ENCODE data around the gene CRIP1.
A peak's percentile ranks its signal among the peaks of the same experiment; 100 is the strongest.

Gene CRIP1

DNA sequence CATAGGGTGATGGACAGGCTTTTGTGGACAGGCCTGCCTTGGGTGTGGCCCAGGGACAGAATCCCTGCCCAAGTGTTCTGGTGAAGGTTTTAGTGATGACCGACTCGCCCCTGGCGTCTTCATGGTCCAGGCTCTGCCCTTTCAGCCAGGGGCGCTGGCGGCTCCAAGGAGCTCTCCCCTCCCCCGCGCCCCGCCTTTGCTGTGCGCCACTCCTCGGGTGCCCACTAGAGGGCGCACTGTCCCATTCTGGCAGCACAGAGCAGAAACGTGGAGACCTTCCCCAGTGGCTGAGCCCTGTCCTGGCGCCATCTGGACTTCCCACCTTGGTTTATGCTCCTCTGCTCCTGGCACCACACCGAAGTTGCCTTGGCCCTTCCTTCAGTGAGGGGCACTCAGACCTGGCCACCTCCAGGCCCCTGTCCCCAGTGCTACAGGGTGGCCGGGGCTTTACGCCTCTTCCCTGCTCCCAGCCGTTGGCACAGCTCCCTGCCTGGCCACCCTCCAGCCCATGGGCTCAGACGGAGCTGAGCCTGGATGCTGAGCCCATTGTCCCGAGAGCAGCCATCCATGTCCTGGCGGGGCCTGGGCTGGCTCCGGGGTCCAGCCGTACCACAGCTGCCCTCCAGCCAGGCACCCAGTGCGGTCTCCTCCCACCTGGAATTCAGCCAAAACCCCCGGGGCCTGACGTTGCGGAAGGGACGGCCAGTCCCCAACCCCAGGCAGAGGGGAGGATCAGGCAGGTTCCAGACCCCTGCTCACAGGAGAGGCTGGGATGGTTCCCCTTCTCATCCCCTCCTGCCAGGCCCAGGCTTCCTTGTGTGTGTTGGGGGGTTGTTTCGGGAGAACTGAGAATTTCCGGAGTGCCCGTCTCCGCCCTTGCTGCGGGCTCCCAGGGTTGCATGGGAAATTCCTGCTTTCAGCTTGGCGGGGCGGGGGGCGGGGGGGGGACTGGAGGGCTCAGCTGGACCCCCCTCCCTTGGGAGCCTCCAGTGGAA is 5.6 kb upstream of the CRIP1 start:
- DNase-seq: peak; percentile 90

DNA sequence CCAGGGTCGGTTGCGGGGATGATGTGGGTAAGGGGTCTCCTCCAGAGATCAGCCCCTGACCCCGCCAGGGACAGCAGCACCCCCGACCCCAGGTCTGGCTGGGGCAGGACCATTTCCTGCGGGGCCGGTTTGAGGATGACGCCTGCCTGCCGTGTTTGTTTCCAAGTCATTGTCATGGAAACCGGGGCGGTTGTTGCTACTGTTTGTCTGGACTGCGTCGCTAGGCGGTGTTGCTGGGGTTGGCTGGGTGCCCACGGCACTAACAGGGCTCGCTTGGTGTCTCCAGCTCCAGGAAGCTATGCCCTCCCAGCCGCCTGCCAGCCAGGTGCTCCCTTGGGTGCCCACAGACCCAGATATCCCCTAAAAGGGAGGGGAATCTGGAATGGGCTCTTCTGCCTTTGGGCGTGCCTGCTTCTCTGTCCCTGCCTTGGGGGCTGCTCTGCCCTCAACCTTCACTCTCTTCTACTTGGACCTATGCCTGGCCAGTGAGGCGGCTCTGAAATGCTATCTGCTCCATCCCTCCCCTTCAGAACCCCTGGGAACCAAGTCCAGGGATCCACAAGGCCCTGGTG is 4.7 kb upstream of the CRIP1 start:
- peak; percentile 98 for DNase-seq

DNA sequence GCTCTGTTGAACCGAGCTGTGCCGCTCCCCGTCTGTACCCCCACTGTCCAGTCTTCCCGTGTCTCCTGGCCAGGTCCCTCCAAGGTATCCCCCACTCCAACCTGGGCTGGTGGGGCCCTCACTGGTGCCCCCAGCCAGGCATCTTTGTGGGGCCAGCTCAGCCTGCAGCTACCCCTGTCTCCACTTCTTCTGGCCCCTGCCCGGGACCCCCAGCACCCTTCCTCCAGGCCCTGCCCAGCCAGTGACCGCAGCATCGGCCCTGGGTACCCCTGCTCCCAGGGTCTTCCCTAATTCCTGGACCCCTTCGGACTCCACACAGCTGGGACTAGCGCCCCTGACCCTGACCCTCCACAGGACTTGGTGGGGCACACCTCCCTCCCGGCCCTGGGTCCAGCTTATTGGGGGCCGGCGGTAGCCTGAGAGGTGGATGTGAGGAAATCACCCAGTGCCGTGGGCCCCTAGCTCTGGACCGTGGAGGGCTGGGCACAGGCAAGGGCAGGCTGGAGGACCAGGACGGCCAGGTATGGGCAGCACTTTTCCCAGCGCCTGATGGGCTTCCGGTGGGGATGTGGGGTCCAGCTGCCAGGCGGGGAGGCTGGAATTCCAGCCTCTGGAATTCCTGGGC is 4.1 kb upstream of the CRIP1 start:
- DNase-seq: no peak

DNA sequence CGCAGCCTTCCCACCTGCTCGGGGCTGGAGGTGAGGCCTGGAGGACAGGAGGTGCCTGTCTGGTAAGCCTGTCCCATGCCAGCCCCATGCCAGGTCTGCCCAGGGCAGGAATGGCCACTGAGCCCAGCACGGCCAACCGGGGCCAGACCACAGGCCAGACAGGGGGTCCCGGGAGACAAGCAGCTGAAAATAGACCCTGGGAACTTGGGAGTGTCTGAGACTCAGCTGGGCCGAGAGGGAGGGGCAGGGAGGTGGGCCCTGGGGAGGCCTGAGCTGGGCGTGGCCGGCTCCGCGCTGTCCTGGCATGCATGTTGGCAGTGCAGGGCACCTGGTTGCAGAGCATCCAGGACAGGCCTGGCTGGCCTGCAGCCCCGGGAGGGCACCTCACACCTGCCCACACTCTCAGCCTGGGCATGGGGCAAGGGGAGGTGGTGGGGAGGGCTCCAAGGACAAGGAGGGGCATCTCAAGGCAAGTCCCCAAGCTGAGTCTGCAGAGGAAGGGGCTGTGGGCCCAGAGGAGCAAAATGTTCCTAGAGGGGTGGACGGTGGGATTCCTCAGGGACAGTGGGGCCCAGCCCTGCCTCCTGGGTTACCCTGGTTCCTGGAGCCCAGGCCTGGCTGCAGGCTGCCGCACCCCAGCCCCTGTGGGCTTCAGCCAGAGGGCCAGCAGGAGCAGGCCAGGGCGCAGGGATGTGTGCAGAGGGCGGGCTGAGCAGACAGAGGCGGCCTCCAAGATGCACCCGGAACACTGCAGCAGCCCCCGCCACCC is 3.2 kb upstream of the CRIP1 start:
- no peak for DNase-seq

DNA sequence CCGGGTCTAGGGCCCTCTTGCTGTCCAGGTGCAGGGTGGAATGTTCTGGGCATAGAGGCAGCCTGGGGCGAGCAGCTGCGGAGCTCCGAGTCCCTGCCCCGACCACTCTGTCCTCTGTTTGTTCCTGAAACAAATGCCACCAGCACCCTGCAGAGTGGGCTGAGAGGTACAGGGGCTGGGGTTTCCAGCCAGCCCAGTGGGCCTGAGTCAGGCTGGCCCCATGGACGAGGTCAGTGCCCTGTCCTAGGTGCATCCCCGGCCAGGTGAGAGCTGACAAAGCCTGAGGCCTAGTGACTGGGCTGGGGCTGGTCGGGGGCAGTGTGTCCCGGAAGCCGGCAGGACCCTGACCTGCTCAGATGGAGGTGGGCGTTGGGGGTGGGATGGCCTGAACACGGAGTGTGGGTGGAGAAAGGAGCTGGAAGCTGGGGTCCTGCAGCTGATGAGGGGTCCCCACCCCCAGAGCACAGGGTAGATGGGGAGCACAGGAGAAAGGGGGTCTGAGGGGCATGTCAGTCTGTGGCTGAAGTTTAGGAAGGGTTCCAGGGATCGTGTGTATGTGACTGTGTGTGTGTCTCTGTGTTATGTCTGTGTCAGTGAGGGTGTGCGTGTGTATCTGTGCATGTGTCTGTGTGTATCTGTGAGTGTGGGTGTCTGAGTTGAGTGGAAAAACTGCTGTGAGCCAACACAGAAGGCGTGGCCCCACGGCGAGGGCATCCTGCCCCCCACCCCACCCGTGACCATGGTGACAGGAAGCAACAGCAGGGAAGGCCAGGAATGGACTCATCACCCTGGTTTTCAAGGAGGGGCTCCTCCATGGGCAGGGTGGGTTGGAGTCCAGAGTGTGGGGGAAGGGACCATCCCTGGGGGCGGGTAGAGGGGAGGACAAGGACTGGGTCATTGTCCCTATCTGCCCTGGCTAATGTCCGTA is 2.4 kb upstream of the CRIP1 start:
- DNase-seq: peak; percentile 34

DNA sequence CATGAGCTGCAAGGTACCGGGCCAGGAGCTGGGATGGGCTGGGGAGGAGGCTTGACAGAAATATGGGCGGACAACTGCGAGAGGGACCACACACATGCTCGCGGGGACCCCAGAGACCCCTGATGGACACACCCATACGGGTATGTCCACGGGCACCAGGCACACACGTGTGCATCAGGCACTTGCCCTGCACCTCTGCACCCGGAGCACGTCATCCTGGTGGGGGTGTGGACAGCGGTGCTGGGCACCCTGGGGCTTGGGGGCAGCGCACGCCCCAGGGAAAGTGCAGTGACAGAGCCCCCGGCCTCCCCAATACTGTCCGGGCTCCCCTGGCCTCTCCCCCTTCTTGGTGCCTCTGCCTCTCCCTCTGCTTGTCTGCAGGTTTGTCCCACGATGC is 1.7 kb upstream of the CRIP1 start:
- no peak for DNase-seq

DNA sequence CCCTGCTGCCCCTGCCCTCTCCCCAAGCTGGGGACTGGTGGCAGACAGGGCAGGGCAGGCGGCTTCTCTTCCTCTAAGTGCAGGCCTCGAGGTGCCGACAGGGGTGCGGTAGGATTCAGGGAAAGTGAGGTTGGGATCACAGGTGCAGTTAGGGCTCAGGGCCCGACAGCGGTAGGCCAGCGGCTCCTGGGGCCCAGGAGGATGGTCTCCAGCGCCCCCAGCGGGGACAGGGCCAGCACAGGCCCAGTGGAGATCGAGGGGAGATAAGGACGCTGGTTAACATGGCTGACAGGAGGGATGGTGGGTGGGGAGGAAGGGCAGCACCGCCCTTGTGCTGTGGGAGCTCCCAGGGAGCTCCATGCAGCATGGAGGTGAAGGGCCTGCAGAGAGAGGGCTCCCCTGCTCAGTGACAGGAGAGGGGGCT is 935 bp upstream of the CRIP1 start:
- DNase-seq: peak; percentile 45

DNA sequence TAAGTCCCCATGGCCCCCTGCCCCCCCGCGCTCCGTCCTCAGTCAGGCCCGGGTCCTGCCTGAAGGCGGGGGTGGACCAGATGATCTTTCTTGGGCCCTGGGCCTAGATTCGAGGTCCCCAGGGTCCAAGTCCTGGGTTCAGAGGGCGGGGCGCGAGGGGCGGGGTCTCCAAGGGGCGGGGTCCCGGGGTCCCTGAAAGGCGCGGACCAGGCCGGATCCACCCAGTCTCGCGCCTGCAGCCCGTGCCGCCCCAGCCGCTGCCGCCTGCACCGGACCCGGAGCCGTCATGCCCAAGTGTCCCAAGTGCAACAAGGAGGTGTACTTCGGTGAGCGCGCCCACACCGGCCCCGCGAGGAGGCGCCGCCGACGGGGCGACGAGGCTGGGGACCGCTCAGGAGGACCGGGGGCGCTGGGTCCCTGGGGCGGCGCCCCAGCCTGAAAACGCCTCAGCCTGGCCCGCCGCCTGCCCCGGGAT is 325 bp downstream of the CRIP1 start:
- no peak for DNase-seq

DNA sequence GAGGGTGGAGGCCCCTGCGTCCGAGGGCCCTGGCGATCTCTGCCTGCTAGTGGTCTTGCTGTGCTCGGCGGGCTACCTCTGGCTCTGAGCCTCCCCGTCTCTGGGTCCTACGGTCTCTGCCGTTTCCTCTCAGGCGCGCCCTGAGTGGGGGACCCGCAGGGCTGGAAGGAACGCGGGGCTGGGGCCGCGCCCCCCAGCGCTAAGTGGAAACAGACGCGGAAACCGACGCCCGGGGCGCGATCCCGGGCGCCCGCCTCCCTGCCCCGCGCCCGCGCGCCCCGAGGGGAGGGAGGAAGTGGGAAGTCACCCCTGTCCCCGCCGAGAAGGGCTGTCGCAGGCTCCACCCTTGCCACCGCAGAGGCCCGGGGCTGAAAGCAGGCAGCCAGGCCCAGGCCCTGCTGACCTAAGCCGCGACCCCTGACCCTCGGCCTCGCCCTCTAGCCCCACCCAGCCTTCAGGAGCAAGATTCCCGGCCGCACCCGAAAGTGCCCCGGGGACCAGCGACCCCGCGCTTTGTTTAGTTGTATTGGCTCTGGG is 831 bp downstream of the CRIP1 start:
- no peak for DNase-seq

DNA sequence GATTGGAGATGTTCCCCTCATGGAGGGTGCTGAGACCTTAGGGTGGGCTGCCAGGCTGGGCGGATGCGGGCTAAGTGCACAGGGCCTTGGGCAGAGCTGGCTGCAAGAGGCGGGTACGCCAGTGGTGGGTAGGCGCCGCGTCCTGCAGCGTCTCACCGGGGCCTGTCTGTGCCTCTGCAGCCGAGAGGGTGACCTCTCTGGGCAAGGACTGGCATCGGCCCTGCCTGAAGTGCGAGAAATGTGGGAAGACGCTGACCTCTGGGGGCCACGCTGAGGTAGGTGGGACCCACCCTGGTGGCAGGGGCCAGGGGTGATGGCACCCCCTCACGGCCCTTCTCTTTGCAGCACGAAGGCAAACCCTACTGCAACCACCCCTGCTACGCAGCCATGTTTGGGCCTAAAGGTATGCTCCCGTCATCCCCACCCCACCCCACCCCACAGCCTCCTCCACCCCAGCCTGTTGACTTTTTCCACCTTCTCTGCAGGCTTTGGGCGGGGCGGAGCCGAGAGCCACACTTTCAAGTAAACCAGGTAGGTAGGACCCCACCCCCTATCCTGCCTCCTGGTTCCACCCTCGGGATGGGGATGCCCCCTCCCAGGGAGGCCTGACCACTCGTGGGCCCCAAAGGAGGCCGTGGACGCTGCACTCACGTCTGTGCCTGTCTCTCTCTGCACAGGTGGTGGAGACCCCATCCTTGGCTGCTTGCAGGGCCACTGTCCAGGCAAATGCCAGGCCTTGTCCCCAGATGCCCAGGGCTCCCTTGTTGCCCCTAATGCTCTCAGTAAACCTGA is 1.5 kb downstream of the CRIP1 start:
- no peak for DNase-seq

DNA sequence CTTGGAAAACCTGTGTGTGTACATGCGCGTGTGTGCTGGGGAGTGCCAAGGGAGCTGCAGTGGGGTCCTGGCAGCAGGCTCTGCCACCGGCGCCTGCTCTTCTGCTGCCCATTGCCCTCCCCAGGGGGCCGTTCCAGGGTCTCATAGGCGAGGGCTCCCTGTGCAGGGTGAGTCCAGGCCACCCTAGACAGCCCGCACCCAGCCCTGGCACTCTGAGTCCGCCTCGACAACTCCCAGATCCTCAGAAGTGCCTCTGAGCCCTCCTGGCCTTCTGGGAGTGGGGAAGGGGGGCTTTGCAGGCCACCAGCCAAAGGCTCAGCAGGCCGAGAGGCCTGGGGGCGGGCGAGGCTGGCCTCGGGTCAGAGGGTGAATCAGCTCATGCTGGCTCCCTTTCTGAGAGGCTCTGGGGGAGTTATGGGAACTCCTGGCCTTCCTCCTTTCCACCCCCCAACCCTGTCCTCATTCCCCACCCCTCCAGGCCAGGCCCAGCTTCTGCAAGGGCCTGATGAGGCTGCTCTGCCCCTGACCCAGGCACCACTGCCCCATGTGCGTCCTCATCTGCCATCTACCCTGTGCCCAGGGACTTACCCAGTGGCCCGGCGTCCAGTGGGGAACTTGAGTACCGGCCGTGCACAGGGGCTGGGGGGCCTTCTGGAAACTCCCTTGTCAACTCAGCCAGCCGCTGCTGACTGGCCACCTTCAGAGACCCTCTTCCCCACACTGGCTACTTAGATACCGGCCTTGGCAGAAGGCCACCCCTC is 2.3 kb downstream of the CRIP1 start:
- no peak for DNase-seq

DNA sequence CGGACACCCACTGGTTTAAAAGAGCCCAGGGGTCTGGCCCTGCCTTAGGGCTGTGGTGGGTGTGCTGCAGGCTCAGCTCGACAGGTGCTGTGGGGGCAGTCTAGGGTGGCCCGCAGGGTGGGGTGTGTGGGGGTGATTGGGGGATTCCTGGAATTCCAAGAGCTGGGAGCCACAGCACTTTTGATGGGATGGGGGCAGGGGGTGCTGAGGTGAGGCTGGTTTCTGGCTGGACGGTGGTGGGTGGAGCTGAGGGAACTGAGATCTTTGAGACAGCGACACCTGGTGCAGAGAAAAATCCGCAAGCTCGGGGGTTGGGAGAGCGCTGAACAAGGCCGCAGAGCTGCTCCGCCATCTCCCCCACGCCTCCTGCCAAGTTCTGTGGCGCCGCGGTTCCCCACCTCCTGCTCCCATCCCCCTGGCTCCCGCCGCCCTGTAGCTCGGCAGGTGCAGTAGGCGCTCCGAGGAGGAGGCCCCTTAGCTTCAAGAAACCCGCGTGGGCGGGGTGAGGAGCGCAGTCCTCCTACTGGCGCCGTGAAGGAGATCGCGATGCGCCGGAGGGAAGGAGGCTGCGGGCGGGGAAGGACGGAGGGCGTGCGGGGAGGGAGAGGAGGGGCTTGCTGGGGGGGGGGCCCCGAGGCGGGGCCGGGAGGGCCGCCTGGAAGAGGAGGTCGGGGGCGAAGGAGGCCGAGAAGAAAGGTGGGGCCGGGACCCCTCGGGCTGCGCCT is 3.0 kb downstream of the CRIP1 start:
- DNase-seq: peak; percentile 78

DNA sequence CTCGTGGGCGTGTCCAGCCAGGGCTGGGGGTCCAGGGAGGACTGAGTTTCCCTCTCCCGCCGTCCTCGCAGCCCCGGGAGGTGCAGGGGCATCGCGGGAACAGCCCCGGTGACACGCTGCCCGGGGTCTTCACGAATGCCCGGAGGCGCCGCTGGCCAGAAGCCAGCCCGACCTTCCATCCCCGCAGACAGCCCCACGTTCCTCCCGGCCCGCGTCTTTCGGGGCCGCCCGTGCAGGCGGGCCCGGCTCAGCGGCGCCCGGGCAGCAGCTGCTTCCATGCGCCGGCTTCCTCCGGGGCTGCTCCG is 3.5 kb downstream of the CRIP1 start:
- DNase-seq: no peak

DNA sequence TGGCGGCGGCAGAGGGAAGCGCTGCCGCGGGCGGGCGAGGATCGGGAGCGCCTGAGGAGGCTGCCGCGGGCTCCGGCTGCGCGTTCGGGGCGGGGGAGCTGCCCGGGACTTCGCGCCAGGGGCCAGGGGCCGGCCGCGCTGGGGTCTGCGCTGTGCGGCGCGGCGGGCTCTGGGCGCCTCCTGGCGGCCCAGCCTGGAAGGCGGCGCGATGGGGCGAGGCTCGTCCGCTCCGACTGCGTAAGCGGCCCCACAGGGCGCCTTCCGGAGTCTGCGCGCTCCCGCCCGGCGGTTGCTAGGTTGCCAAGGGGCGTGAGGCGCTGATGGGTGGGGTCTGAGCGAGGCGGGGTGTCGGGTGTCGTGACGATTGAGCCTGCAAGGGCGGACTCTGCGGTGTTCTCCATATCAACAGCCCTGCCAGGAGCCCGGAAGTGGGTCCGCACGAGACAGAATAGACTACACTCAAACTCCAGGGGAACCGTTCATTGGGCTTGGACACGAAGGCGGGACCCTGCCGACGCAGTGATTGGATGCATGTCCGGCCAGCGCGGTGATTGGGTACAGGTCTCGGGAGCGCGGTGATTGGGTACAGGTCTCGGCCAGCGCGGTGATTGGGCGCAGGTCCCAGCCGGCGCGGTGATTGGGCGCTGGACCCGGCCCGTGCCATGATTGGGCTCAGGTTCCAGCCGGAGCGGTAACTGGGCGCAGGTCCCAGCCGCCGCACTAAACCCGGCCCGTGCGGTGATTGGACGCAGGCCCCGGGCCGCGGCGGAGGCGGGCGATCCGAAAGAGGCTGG is 4.1 kb downstream of the CRIP1 start, which contains the start of gene TEDC1:
TEDC1 (plus strand) TSS at position 675 of the 794 bp plus-strand sequence. CDS start 130 bp downstream, outside the sequence.
- peak; percentile 100 for DNase-seq

DNA sequence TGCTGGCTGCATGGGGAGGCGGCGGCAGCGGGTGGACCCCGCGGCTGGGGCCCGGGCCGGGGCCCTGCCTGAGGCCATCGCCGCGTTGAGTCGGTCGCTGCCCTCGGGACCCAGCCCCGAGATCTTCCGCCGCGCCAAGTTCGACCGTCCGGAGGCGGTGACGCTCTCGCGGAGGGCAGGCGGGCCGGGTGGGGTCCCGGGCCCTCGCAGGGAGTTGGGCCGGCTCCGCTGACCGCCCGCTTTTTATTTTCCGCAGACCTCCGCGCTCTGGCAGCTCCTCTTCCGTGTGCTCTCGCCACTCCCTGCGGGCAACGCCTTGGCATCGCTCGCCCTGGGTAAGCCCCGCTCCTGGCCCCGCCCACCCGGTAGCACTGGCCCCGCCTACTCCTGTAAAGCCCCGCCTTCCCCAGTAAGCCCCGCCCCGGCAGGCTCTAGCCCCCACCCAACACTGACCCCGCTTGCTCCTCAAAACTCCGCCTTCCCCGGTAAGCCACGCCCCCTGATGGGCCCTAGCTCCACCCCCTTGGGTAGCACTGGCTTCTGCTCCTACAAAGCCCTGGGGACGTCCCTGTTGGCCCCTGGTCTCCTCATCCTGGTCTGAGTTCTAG is 4.8 kb downstream of the CRIP1 start:
- DNase-seq: peak; percentile 51

DNA sequence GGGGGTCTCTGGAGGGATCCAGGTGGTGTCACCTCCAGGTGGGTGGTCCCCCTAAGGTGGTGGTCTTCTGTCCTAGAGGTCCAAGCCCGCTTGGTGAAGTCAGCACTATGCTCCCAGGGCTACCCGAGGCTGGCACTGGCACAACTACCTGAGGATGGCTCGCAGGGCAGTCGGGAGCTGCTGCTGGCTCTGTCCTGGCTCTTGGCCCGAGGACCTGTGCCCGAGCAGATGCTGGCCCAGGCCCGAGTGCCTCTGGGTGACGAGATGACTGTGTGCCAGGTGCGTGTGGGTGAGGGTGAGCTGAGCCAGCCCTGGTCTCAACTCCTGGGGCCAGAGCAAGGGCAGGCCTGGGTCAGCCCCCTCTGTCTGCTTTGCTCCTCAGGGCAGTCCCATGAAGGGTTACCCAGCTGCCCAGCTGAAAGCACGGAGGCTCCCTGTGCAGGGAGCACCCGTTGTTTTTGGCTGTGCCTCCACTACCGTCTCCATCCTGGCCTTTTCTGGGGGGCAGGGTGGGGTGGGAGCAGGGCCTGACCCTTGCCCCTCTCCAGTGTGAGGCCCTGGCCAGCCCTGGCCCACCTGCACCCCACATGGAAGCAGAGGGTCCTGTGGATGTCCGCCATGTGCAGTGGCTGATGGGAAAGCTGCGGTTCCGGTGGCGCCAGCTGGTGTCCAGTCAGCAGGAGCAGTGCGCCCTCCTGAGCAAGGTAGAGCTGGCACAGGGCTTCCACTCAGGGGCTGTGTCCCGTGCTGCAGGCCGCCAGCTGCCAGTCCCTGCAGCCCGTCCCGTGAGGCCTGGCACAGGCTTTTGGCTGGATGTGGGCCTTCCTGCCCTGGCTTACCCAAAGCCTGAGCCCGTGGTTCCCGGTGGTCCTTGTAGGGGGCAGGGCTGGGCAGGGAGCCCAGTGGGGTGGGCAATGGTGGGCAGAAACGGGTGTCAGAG is 5.6 kb downstream of the CRIP1 start:
- no peak for DNase-seq
